CD4-positive, alpha-beta T cell treated with Interleukin-6 at 100 ng/mL for 8 hours (primary cell): ENCODE results near the gene RERE.
"Not testable (repeated sequence)": the region's sequence is repeated elsewhere in the genome, so short reads cannot be mapped to it uniquely, and the experiment has no call there.

Source experiments
- DNase-seq: peaks from one replicate; pipeline ENCODE4 v3.0.0-alpha.2; 2020; ENCODE audit warnings: mixed read lengths, low spot score

The RERE gene

DNA sequence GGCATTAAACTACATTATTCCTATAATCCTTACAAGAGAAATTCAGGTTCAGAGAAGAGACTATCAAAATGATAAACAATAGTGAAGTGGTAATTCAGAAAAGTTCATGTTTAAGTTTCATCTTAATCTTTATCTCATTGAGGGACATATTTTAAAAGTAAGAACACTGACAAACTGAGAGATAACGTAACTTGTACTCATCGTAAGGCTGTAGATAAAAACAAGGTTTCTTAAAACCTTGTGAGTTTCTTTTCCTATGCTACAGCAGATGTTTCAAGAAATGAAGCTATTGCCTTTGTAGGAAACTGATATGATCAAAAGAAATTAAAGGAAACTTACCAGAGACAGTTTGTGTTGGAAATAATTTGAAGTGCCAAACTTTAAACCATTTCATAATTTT lies 65.0 kb downstream of the RERE start:
- no peak for DNase-seq

DNA sequence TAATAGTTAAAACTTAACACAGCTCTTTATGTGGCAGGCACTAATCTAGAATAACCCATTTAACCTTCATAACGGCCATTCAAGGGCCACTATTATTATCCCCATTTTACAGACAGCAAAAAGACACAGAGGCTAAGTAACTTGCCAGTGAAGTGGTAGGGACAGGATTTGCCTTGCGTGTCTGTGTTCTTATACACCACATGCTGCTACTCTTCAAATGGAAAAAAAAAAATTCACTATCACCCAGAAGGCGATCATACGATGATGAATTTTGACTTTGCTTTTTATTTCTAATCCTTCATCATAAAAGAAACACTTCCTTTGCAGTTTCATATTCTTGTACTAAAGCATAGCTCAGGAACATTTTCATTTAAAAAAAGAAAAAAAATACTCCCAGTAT lies 65.5 kb downstream of the RERE start:
- no peak for DNase-seq

DNA sequence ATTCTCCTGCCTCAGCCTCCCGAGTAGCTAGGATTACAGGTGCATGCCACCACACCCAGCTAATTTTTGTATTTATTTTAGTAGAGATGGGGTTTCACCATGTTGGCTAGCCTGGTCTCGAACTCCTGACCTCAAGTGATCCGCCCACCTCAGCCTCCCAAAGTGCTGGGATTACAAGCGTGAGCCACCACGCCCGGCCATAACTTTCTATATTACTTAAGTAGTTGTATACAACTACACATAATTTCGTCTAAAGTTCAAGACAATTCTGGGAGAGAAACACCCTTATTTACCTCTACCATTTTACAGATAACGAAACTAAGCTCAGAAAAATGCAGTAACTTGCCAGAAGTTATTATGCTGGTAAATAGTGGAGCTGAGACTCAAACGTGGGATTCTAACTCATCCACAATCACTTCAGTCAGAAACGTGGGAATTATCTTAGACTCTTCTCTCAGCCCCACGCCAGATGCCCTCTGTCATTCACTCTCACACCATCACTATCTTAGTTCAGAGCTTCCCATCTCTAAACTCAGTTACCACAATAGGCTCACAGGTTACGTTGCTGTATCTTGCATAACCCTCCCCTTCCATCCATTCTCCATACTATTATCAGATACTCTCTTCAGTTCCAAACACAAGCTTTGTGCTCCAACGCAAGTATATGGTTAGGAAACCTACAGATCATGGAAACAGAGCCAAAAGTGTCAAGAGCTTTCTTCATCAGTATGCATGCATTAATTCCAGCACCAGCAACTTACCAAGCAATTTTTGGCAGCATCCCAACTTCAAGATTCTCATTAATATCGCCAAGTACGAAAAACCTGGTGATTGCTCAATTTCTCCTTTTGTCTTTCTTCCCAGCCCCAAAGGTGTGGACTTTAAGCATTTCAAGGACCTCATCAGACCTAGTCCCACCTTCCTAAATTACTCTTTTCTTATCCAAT lies 69.3 kb downstream of the RERE start:
- DNase-seq, result no peak

GRCh38 chr1:8746554-8746953 lies 70.9 kb downstream of the RERE start:
- no peak for DNase-seq

DNA sequence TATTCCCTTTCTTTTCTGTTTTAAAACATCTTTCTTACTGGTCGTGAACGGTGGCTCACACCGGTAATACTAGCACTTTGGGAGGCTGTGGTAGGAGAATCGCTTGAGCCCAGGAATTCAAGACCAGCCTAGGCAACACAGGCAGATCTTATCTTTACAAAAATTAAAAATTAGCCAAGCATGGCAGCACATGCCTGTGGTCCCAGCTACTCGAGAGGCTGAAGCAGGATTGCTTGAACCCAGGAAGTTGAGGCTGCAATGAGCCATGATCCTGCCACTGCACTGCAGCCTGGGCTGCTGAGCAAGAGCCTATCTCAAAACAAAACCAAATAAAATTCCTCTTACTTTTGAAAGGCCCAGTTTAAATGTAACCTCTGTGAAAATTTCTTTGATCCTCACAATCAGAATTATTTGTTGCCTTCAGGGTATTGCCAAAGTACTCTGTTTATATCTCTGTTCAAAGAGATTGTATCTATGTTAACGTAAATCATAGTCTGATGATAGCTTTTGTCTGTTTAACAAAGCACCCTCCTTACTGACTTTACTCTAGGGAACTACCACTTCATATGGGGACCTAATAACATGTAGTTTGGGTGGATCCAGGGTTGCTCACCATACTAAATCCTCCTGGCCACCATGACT lies 71.6 kb downstream of the RERE start:
- DNase-seq, result no peak

DNA sequence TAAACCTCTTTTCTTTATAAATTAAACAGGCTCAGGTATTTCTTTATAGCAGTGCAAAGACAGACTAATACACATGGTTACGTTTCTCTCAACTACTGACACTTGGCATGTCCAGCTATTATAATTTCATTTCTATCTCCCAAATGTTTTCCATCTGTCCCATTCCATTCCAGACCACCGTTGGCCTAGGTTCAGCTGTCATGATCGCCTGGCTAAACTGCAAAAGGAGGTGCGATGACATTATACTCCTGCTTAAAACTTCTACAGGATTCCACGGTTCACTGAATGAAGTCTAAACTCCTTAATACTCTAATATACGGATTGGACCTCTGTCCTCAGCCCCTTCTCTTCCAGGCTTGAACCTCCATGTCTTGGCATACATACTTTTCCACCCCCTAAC lies 72.1 kb downstream of the RERE start:
- no peak for DNase-seq

GRCh38 chr1:8742022-8742924 lies 75.2 kb downstream of the RERE start:
- no peak for DNase-seq

DNA sequence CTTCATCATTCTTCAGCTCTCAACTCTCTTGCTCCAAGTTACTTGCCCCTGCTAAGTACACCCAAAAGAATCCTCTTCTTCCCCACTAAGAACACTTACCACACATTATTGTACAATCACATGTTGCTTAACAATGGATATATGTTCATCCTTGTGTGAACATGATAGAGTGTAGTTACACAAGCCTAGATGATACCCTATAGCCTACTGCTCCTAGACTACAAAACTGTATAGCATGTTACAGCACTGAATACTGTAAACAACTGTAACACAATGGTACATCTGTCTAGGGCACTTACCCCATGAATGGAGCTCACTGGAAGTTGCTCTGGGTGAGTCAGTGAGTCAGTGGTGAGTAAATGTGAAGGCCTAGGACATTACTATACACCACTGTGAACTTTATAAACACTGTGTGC lies 77.4 kb downstream of the RERE start:
- DNase-seq, result no peak

GRCh38 chr1:8739377-8739776 lies 78.1 kb downstream of the RERE start:
- DNase-seq, result no peak

GRCh38 chr1:8736927-8737326 lies 80.5 kb downstream of the RERE start:
- no peak for DNase-seq

- DNase-seq, result no peak
These were observed 84.0 kb downstream of the RERE start for GRCh38 chr1:8733484-8733883.

DNA sequence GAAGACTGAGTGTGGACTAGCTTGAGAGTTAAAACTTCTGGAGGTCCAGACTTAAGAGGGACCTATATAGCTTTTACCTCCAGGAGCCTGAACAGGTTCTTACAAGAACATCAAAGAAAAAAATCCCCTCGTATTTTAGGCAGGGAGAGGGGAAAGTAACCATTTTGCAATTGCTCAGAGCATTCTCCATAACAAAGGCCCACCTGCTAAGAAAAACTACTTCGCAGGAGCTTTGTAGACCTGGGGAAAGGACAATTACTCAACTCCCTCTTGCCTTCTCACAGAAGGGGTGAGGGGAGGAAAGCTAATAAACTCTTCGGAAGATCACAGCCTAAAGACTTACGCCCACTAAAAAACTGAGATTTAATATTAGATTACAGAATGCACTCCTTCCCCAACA lies 86.3 kb downstream of the RERE start:
- DNase-seq, result no peak

GRCh38 chr1:8728464-8728863 lies 89.0 kb downstream of the RERE start:
- DNase-seq, result no peak

DNA sequence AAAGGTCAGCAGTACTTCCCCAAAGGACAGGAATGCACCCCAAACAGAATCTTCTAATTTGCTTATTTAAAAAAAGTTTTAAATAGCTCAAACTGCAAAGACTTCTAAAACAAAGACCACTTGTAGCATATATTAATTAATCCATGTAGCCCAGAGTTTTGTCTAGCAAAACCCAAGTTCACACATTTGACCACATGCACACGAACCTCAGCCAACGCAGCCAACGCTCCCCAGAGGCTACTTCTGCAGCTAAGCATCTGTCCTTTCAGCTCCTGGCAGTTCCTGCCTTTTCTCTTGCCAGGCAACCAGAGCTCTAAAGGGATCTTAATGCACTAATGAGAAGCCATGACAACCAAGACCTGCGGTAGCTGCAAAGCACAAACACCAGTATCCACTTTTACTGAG lies 89.6 kb downstream of the RERE start:
- DNase-seq, result no peak

DNA sequence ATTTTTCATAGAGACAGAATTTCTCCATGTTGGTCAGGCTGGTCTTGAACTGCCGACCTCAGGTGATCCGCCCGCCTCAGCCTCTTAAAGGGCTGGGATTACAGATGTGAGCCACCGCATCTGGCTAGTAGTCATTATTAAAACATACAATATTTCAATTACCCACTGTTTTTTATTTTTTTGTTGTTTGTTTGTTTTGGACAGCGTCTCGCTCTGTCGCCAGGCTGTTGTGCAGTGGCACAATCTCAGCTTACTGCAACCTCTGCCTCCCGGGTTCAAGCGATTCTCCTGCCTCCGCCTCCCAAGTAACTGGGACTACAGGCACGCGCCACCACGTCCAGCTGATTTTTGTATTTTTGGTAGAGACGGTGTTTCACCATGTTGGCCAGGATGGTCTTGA lies 90.1 kb downstream of the RERE start:
- DNase-seq, result not testable (repeated sequence)

- DNase-seq, result not testable (repeated sequence)
These were observed 90.6 kb downstream of the RERE start for GRCh38 chr1:8726801-8727186.

GRCh38 chr1:8723010-8723409 lies 94.4 kb downstream of the RERE start:
- DNase-seq, result no peak

- DNase-seq, result no peak
These were observed 95.1 kb downstream of the RERE start for GRCh38 chr1:8722366-8722765.

DNA sequence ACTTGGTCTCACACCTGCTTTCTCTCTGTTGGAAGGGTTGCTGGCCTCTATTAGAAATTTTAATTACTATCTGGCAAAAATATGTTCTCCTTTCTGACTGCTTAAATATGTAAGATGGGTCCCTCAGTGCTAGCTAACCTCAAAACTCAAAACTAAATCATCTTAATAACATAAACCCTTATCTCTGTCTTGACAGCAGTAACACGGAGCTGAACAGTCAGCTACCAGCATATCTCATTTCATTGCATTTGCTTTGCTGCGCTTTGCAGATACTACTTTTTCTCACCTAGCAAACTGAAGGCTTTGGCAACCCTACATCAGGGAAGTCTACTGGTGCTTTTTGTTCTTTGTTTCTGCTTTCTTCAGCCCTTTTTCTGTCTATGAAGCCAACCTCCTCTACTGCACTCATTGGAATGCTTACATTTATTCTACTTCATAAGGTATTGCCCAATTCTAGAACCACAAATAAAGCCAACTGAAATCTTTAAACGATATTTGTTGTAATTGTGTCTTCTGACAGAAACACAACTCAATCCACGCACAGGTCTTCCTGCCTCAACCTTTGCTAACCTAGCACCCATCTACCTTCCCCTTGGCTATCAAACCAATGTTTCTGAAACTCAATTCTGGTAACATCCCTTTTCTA lies 95.6 kb downstream of the RERE start:
- no peak for DNase-seq

- DNase-seq, result no peak
These were observed 97.1 kb downstream of the RERE start for GRCh38 chr1:8720347-8720746.

GRCh38 chr1:8718850-8719361 lies 98.5 kb downstream of the RERE start:
- DNase-seq, result no peak

- DNase-seq, result no peak
These were observed 100.3 kb downstream of the RERE start for GRCh38 chr1:8717148-8717547.
